Measurements from ENCODE around the gene CISH. TPM values are rescaled to one million over a fixed set of nuclear protein-coding genes. Genes with fewer than 3 reads are reported as not detected.

The CISH gene
- polyA plus RNA-seq, 3 donors = 12.9 to 36.2 (median 16.2) TPM

- 65 to 80% (median 77%) methylated on average over 5 of the region's 5 CpGs for WGBS, 3 donors
- H3K27ac ChIP-seq (ENCODE audit: low read depth, low read length) = no peak overlapping the region
These were observed 7.4 kb downstream of the CISH start for GRCh38 chr3:50604110-50604621.

GRCh38 chr3:50603261-50604109 lies 8.1 kb downstream of the CISH start:
- 63 to 82% (median 71%) methylated on average over 4 of the region's 4 CpGs for WGBS, 3 donors
- no peak overlapping the region for H3K27ac ChIP-seq (ENCODE audit: low read depth, low read length)

- 59 to 80% (median 77%) methylated on average over 9 of the region's 9 CpGs for WGBS, 3 donors
- peak overlapping the region; percentile 30 for H3K27ac ChIP-seq (ENCODE audit: low read depth, low read length)
These were observed 8.9 kb downstream of the CISH start for GRCh38 chr3:50602595-50603191.

GRCh38 chr3:50600841-50601591 lies 10.6 kb downstream of the CISH start:
- 0 to 2% (median 1%) methylated on average over 14 of the region's 14 CpGs for WGBS, 3 donors
- peak overlapping the region; percentile 87 for H3K27ac ChIP-seq (ENCODE audit: low read depth, low read length)

- WGBS, 3 donors = 40 to 78% (median 76%) methylated on average over 9 of the region's 9 CpGs
- peak overlapping the region; percentile 24 for H3K27ac ChIP-seq (ENCODE audit: low read depth, low read length)
These were observed 11.3 kb downstream of the CISH start for GRCh38 chr3:50600141-50600753.

- H3K27ac ChIP-seq (ENCODE audit: low read depth, low read length) = no peak overlapping the region
These were observed 11.9 kb downstream of the CISH start for GRCh38 chr3:50599716-50600118.

GRCh38 chr3:50599115-50599715 lies 12.4 kb downstream of the CISH start:
- no peak overlapping the region for H3K27ac ChIP-seq (ENCODE audit: low read depth, low read length)
- WGBS, 3 donors = 81 to 85% (median 83%) methylated on average over 6 of the region's 6 CpGs

More at GRCh38 chr3:50599716-50600118, 11.9 kb downstream of the CISH start:
- 75 to 84% (median 79%) methylated on average over 1 of the region's 1 CpG for WGBS, 3 donors

GRCh38 chr3:50594253-50594785 lies 17.3 kb downstream of the CISH start:
- 31 to 46% (median 35%) methylated on average over 2 of the region's 2 CpGs for WGBS, 3 donors
- no peak overlapping the region for H3K27ac ChIP-seq (ENCODE audit: low read depth, low read length)

- WGBS, 3 donors = 25 to 28% (median 26%) methylated on average over 5 of the region's 5 CpGs
- no peak overlapping the region for H3K27ac ChIP-seq (ENCODE audit: low read depth, low read length)
These were observed 19.0 kb downstream of the CISH start for GRCh38 chr3:50592568-50592967.

- no peak overlapping the region for H3K27ac ChIP-seq (ENCODE audit: low read depth, low read length)
- WGBS, 3 donors = 56 to 67% (median 62%) methylated on average over 9 of the region's 9 CpGs
These were observed 20.3 kb downstream of the CISH start for GRCh38 chr3:50591196-50591741.

GRCh38 chr3:50588759-50589433 lies 22.7 kb downstream of the CISH start:
- WGBS, 3 donors = 84 to 91% (median 91%) methylated on average over 4 of the region's 4 CpGs

GRCh38 chr3:50587806-50588758 lies 23.5 kb downstream of the CISH start:
- no peak overlapping the region for H3K27ac ChIP-seq (ENCODE audit: low read depth, low read length)
- 53 to 58% (median 57%) methylated on average over 17 of the region's 17 CpGs for WGBS, 3 donors

More at GRCh38 chr3:50588759-50589433, 22.7 kb downstream of the CISH start:
- no peak overlapping the region for H3K27ac ChIP-seq (ENCODE audit: low read depth, low read length)

- WGBS, 3 donors = 89 to 95% (median 94%) methylated on average over 6 of the region's 6 CpGs
- no peak overlapping the region for H3K27ac ChIP-seq (ENCODE audit: low read depth, low read length)
These were observed 24.2 kb downstream of the CISH start for GRCh38 chr3:50587373-50587772.

- 73 to 80% (median 78%) methylated on average over 3 of the region's 3 CpGs for WGBS, 3 donors
- H3K27ac ChIP-seq (ENCODE audit: low read depth, low read length) = no peak overlapping the region
These were observed 24.9 kb downstream of the CISH start for GRCh38 chr3:50586763-50587070.

GRCh38 chr3:50585919-50586762 lies 25.4 kb downstream of the CISH start:
- WGBS, 3 donors = 92 to 94% (median 93%) methylated on average over 6 of the region's 6 CpGs
- no peak overlapping the region for H3K27ac ChIP-seq (ENCODE audit: low read depth, low read length)

All from adipose tissue (tissue), 3 donors.